Measurements from ENCODE around the gene FRK.

GRCh38 chr6:115971785-115972184 is 88.9 kb downstream of the FRK start:
- no peak for TF ChIP-seq CTCF (conservative IDR thresholded peaks at IDR 0.05 in 1 of 2, IDR thresholded peaks at IDR 0.05 in 1 of 2; ENCODE audit: extremely low read depth in 1 of 2, insufficient read depth in 1 of 2, low read depth in 1 of 2, low read length in 2 of 2)
- no peak for TF ChIP-seq EZH2 (IDR thresholded peaks at IDR 0.05; ENCODE audit: borderline replicate concordance, low read length)
